Cardiac fibroblast (primary cell): ENCODE results near the gene ADAMTS17.

Source experiments
- DNase-seq, 2 donors: peaks; one replicate each; pipeline versions ENCODE4 v3.0.0 to v3.0.0-alpha.2; 2010; ENCODE audit warnings: low read depth in 2 of 2
- H3K4me3 ChIP-seq, 2 donors: replicated peaks in 1 of 2; 1 replicate in 1 of 2; 2 replicates in 1 of 2; pipeline ENCODE4 v1.5.1; 2011; ENCODE audit warnings: low read depth in 2 of 2, low read length in 2 of 2, mild to moderate bottlenecking in 2 of 2, moderate library complexity in 1 of 2
- TF ChIP-seq, protein P1 (sequence below): IDR thresholded peaks from one replicate; pipeline ENCODE4 v1.5.1; 2011; ENCODE audit warnings: low read depth, mild to moderate bottlenecking, low read length, inconsistent platforms

Gene ADAMTS17

DNA sequence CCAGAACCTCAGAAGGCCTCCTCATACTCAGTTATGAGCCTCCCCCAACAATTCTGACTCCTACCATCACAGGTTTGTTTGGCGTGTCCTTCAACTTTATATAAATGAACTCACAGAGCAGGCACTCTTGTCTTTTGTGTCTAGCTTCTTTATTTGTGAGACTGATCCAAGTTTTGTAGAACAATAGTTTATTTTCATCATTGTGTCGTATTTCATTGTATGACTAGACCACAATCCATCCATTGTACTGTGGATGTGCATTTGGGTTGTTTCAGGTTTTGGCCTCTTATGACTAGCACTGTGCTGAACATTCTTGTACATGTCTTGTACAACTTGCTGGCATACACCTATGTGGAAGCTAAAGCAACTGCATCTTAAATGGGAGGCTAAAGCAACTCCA, 315.7 kb downstream of the ADAMTS17 start:
- no peak for DNase-seq
- no peak overlapping the region for H3K4me3 ChIP-seq
- TF ChIP-seq, protein P1, sequence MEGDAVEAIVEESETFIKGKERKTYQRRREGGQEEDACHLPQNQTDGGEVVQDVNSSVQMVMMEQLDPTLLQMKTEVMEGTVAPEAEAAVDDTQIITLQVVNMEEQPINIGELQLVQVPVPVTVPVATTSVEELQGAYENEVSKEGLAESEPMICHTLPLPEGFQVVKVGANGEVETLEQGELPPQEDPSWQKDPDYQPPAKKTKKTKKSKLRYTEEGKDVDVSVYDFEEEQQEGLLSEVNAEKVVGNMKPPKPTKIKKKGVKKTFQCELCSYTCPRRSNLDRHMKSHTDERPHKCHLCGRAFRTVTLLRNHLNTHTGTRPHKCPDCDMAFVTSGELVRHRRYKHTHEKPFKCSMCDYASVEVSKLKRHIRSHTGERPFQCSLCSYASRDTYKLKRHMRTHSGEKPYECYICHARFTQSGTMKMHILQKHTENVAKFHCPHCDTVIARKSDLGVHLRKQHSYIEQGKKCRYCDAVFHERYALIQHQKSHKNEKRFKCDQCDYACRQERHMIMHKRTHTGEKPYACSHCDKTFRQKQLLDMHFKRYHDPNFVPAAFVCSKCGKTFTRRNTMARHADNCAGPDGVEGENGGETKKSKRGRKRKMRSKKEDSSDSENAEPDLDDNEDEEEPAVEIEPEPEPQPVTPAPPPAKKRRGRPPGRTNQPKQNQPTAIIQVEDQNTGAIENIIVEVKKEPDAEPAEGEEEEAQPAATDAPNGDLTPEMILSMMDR = no peak

DNA sequence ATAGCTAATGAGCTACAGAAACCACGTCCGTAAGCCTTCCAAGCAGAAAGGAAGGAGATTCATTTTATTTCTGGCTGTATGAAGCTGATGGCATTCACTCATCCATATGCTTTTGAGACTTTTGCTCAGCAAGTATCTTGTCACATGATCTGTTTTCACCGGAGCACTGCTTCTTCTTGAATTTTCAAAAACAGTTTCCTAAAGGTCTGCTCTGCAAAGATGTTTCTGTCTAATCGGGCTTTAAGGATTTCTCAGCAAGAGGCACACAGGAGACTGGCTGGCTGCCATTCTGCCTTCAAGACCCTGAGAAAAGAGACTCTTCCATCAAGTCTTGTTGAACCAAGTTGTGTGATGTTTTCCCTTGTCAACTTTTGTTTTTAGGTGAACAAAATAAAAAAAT, 319.0 kb downstream of the ADAMTS17 start:
- H3K4me3 ChIP-seq = no peak overlapping the region
- TF ChIP-seq, protein P1 = no peak
- DNase-seq = no peak

DNA sequence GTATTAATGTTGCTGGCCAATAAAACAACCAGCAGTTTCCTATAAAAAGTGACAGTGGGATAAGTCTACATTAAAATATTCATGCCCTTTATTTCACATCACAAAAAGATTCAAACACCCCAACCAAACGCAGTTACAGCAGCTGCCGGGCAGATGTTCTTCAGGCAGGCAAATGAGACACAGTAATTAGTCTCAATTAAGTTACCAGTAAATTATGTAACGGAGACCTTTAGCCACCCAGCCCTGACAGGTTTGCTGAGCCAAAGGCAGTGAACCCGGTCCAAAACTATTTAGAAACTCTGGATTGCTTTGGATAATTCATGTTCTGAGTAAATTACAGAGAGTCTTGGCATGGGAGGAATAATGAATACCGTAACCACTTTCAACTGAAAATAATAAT, 319.4 kb downstream of the ADAMTS17 start:
- H3K4me3 ChIP-seq = no peak overlapping the region
- TF ChIP-seq, protein P1 = no peak
- no peak for DNase-seq

DNA sequence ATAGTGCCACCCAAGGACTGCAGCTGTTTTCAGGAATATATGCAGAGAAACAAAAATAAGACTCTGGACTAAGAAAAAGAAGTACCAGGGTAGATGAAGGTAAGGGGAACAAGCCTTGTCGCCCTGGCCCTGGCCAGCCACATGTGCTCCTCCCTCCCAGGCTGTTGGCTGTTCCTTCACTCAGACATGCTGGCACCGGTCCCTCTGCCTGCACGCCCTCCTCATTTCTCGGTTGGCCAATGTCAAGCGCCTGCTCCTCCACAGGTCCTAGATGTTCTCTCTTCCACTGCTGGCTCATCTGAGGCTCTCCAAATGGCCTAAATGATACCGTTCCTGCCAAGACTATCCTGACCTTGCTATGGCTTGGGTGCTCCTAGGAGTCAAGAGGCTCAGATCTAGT, 320.1 kb downstream of the ADAMTS17 start:
- H3K4me3 ChIP-seq = no peak overlapping the region
- TF ChIP-seq, protein P1 = no peak
- no peak for DNase-seq

DNA sequence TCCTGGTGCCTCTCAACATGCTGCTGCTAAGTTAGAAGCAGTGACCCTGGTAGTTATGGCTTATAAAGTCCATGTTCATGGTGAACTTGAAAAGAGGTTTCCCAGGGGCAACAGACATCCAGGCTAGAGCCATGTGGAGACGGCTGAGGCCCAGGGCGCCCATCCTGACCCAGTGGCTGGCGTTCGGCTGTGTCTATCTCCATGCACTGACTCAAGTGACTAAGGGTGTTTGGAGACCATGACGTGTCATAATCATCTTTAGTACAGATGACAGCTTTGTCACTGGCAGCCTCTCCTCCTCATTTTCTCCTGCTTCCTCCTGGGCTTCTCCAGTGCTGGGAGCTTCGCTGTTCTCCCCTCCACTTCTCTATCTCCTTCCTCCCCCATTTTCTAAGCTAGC, 321.2 kb downstream of the ADAMTS17 start:
- H3K4me3 ChIP-seq = no peak overlapping the region
- TF ChIP-seq, protein P1 = no peak
- no peak for DNase-seq

DNA sequence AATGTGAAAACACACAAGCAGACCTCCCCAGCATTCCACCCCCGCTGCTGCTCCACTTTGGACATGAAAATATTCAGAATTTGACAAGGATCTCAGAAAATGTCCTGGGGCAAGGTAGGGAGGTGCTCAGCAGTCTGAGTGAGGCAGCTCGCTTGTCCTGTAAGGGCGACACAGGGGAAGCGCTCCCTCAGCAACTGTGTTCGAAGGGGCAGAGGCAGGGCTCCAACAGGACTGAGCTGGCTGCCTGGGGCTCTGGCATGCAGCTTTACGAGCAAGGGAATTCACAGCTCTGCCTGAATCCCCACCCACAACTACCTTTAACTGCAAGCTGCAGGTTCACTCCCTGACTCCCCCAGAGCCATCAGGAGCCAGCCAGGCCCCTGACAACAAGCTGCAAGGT, 321.6 kb downstream of the ADAMTS17 start:
- TF ChIP-seq, protein P1 = no peak

DNA sequence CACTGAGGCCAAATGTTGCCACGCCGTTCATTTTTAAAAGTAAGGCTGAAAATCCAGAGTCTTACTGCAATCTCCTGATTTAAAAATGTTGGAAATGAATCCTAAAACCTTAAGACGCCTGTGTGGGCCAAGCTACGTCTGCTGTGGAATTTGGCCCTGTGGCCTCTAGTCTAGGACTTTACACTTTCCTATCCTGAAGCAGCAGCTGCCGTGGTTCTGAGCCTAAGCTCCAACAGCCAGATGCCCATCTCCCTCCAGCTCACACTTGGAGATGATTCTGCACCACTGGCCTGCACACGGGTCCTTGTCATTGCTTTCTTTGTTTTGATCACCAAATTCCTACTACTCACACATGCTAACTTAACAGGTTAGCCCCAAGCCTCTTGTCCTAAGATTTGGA, 322.2 kb downstream of the ADAMTS17 start:
- no peak for DNase-seq
- TF ChIP-seq, protein P1 = no peak
- H3K4me3 ChIP-seq = no peak overlapping the region

More for the DNA sequence above, 321.6 kb downstream of the ADAMTS17 start:
- no peak overlapping the region for H3K4me3 ChIP-seq
- DNase-seq = no peak
